HG03064 (cell line): Measurements from ENCODE around the gene TBC1D22A.

Source experiments
- ATAC-seq: cut with Tn5 transposase; IDR thresholded peaks from one replicate; pipeline ENCODE4 v1.9.1; 2021; ENCODE audit warnings: low read depth; ENCODE audit not compliant: unreplicated experiment

TBC1D22A gene

GRCh38 chr22:47062126-47062525, 299.7 kb downstream of the TBC1D22A start:
- ATAC-seq, result no peak

GRCh38 chr22:47063071-47063509, 300.6 kb downstream of the TBC1D22A start:
- no peak for ATAC-seq

GRCh38 chr22:47063606-47064005, 301.2 kb downstream of the TBC1D22A start:
- ATAC-seq, result no peak

- ATAC-seq, result no peak
Measured at GRCh38 chr22:47064016-47064415, 301.6 kb downstream of the TBC1D22A start.

GRCh38 chr22:47064416-47064815, 302.0 kb downstream of the TBC1D22A start:
- ATAC-seq, result no peak

- no peak for ATAC-seq
Measured at GRCh38 chr22:47065756-47066615, 303.5 kb downstream of the TBC1D22A start.

GRCh38 chr22:47066616-47066905, 304.1 kb downstream of the TBC1D22A start:
- no peak for ATAC-seq

GRCh38 chr22:47067321-47067890, 305.0 kb downstream of the TBC1D22A start:
- no peak for ATAC-seq

- no peak for ATAC-seq
Measured at GRCh38 chr22:47067911-47068625, 305.6 kb downstream of the TBC1D22A start.

GRCh38 chr22:47068626-47068996, 306.2 kb downstream of the TBC1D22A start:
- ATAC-seq, result no peak

- ATAC-seq, result no peak
Measured at GRCh38 chr22:47069270-47069669, 306.8 kb downstream of the TBC1D22A start.

GRCh38 chr22:47071078-47071806, 308.8 kb downstream of the TBC1D22A start:
- ATAC-seq, result no peak

- ATAC-seq, result no peak
Measured at GRCh38 chr22:47071807-47072641, 309.6 kb downstream of the TBC1D22A start.

GRCh38 chr22:47072642-47072967, 310.2 kb downstream of the TBC1D22A start:
- ATAC-seq, result no peak

GRCh38 chr22:47073075-47073474, 310.6 kb downstream of the TBC1D22A start:
- no peak for ATAC-seq

- ATAC-seq, result no peak
Measured at GRCh38 chr22:47074105-47074504, 311.7 kb downstream of the TBC1D22A start.

GRCh38 chr22:47075568-47075967, 313.1 kb downstream of the TBC1D22A start:
- ATAC-seq, result no peak

GRCh38 chr22:47076758-47077157, 314.3 kb downstream of the TBC1D22A start:
- no peak for ATAC-seq

GRCh38 chr22:47080100-47080499, 317.6 kb downstream of the TBC1D22A start:
- ATAC-seq, result no peak

- ATAC-seq, result no peak
Measured at GRCh38 chr22:47082505-47082904, 320.1 kb downstream of the TBC1D22A start.
